ENCODE data around the gene SASH1.

DNA sequence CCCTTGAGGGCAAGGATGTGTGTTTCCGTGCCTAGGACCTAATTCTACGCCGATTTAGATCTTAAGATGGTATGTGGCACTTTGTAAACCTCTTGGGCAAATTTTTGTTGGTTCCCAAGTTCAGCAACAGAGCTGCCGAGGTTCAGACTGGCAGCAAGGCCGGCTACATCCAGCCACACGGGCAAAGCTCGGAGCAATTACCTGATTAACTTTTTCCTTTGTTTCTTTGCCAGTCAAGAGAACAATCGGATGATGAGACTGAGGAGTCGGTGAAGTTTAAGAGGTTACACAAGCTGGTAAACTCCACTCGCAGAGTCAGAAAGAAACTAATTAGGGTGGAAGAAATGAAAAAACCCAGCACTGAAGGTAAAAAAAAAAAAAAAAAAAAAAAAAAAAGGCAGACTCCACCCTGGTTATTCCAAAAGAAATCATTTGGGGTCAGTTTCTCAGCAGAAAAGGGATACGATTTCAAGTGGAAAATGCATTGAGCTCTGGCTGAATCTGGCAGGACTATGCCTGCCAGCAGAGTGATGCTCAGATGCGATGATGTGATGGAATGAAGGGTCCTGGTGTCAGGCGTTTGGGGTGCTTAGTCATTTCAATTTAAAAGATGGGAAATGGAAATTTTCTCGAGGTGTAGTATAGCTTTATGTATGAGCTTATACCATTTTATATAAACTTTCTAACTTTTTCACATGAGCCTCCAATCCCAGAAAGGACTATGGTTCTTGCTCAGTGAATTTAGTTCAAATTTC lies 171.6 kb downstream of the SASH1 start:
- TF ChIP-seq, protein P1, sequence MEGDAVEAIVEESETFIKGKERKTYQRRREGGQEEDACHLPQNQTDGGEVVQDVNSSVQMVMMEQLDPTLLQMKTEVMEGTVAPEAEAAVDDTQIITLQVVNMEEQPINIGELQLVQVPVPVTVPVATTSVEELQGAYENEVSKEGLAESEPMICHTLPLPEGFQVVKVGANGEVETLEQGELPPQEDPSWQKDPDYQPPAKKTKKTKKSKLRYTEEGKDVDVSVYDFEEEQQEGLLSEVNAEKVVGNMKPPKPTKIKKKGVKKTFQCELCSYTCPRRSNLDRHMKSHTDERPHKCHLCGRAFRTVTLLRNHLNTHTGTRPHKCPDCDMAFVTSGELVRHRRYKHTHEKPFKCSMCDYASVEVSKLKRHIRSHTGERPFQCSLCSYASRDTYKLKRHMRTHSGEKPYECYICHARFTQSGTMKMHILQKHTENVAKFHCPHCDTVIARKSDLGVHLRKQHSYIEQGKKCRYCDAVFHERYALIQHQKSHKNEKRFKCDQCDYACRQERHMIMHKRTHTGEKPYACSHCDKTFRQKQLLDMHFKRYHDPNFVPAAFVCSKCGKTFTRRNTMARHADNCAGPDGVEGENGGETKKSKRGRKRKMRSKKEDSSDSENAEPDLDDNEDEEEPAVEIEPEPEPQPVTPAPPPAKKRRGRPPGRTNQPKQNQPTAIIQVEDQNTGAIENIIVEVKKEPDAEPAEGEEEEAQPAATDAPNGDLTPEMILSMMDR (IDR thresholded peaks at IDR 0.05), result no peak
- no peak for TF ChIP-seq EZH2phosphoT487 (IDR thresholded peaks at IDR 0.05)
